HL-60 (cell line): ENCODE measurements around the gene DLG4.

Source experiments
- DNase-seq, 2 experiments: peaks; one replicate each; pipeline ENCODE4 v3.0.0-alpha.2; 2010 to 2020; ENCODE audit warnings: low read depth in 1 of 2, low spot score in 1 of 2
- H3K27ac ChIP-seq: fragments of 250-450 bp; sonication (Bioruptor Pico); replicated peaks from 2 replicates; pipeline ENCODE4 v1.5.1; 2020; ENCODE audit warnings: mild to moderate bottlenecking, moderate library complexity
- H3K27me3 ChIP-seq: fragments of 250-450 bp; sonication (Bioruptor Pico); 2 replicates; pipeline ENCODE4 v1.5.1; 2021; ENCODE audit warnings: mild to moderate bottlenecking, moderate library complexity; ENCODE audit not compliant: insufficient read depth, poor library complexity, severe bottlenecking
- H3K4me3 ChIP-seq: replicated peaks from 2 replicates; pipeline ENCODE4 v1.5.1; 2011; ENCODE audit warnings: mild to moderate bottlenecking, control low read depth, low read length; ENCODE audit not compliant: insufficient read depth
- CTCF ChIP-seq: IDR thresholded peaks from one replicate; pipeline ENCODE4 v1.5.1; 2011; ENCODE audit warnings: low read length, control low read depth, inconsistent platforms; ENCODE audit not compliant: insufficient read depth
- GABPA ChIP-seq: IDR thresholded peaks from 2 replicates; pipeline ENCODE4 v1.6.1; 2012; ENCODE audit warnings: low read depth
- POLR2AphosphoS5 ChIP-seq: IDR thresholded peaks from 2 replicates; pipeline ENCODE4 v1.6.1; 2012; ENCODE audit warnings: low read depth
- REST ChIP-seq: IDR thresholded peaks from 2 replicates; pipeline ENCODE4 v1.6.1; 2012; ENCODE audit warnings: low read depth; ENCODE audit not compliant: insufficient replicate concordance
- SPI1 ChIP-seq: IDR thresholded peaks from 2 replicates; pipeline ENCODE4 v1.6.1; 2012; ENCODE audit warnings: low read depth, mild to moderate bottlenecking, borderline replicate concordance

The DLG4 gene

GRCh38 chr17:7262935-7263800 is 43.5 kb upstream of the DLG4 start:
- no peak overlapping the region for H3K27ac ChIP-seq
- DNase-seq: no peak
- TF ChIP-seq SPI1 (peak; percentile 3; the same call in 1 of the 2 replicates), GABPA (no peak)
- peak overlapping the region; percentile 16 for H3K4me3 ChIP-seq
- peaks cover 2% of the 10 kb centered on the region for H3K27me3 ChIP-seq

- no peak within 1 kb of the TSS for H3K27ac ChIP-seq
- H3K27me3 ChIP-seq: peaks cover 2% of the 10 kb centered on the region
Measured at GRCh38 chr17:7262192-7262934, 42.7 kb upstream of the DLG4 start, which contains the start of gene CLDN7. CLDN7 (minus strand) TSS chr17:7262478; CDS start chr17:7262043, 435 bp downstream.

GRCh38 chr17:7261379-7262191 is 41.9 kb upstream of the DLG4 start:
- H3K4me3 ChIP-seq: no peak overlapping the region
- TF ChIP-seq REST (no peak), CTCF (no peak), SPI1 (no peak), GABPA (no peak), POLR2AphosphoS5 (no peak)
- peaks cover 2% of the 10 kb centered on the region for H3K27me3 ChIP-seq
- no peak for DNase-seq
- H3K27ac ChIP-seq: no peak overlapping the region

More at GRCh38 chr17:7262192-7262934, 42.7 kb upstream of the DLG4 start, which contains the start of gene CLDN7:
- DNase-seq: no peak
- TF ChIP-seq GABPA (no peak), REST (no peak), POLR2AphosphoS5 (no peak), SPI1 (no peak), CTCF (no peak)
- H3K4me3 ChIP-seq: peak within 1 kb of the TSS; percentile 16
